Stimulated activated naive CD8-positive, alpha-beta T cell treated with anti-CD3 and anti-CD28 coated beads, Interleukin-15, amount 100 ng/mL, for 72 hours (primary cell): ENCODE data around the gene CRYZL1.

Experiments used
- ATAC-seq: fragments of 150-1000 bp; cut with Tn5 transposase; 2 replicates; pipeline ENCODE4 v1.10.0; 2021; ENCODE audit warnings: mild to moderate bottlenecking, moderate library complexity
- DNase-seq, 2 donors: peaks; one replicate each; pipeline ENCODE4 v3.0.0; 2021 to 2022
- H3K27ac Mint-ChIP-seq, 2 donors: one replicate each; pipeline ENCODE4 v1.8.0; 2022; ENCODE audit warnings: mild to moderate bottlenecking in 2 of 2, mixed read lengths in 2 of 2, moderate library complexity in 2 of 2
- H3K27me3 Mint-ChIP-seq: one replicate; pipeline ENCODE4 v1.8.0; 2022; ENCODE audit warnings: mixed read lengths
- H3K4me1 Mint-ChIP-seq: one replicate; pipeline ENCODE4 v1.8.0; 2022; ENCODE audit warnings: mild to moderate bottlenecking, mixed read lengths
- H3K4me3 Mint-ChIP-seq, 2 donors: one replicate each; pipeline ENCODE4 v1.8.0; 2022; ENCODE audit warnings: mild to moderate bottlenecking in 2 of 2, mixed read lengths in 2 of 2, moderate library complexity in 1 of 2
- H3K9me3 Mint-ChIP-seq, 2 donors: one replicate each; pipeline ENCODE4 v1.8.0; 2022; ENCODE audit warnings: mixed read lengths in 2 of 2

The CRYZL1 gene

DNA sequence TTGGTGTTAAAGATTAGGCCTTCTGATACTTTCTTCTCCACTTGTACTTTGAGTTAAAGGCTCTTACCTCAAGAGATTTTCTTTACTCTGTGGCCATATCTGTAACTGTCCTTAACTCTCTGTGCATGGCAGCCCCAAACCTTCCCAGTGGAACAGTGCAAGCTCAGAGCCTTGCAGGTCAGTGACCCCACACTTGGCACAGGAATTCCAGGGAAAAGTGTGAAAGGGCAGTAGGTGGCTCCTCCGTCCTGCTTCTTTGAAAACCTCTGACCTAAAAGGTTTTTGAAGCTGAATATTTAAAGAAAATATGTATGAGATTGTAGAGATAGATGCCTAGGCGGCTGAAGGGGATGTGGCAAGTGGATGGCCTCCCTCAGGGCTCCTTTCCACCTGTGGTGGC, 27.1 kb upstream of the CRYZL1 start:
- no peaks in the 10 kb centered on the region for H3K4me1 Mint-ChIP-seq
- ATAC-seq (no peak), DNase-seq (no peak)
- H3K9me3 Mint-ChIP-seq: no peaks in the 10 kb centered on the region
- H3K4me3 Mint-ChIP-seq: no peak overlapping the region
- no peaks in the 10 kb centered on the region for H3K27me3 Mint-ChIP-seq
- H3K27ac Mint-ChIP-seq: peak overlapping the region in 1 of 2 donors; percentile 52

DNA sequence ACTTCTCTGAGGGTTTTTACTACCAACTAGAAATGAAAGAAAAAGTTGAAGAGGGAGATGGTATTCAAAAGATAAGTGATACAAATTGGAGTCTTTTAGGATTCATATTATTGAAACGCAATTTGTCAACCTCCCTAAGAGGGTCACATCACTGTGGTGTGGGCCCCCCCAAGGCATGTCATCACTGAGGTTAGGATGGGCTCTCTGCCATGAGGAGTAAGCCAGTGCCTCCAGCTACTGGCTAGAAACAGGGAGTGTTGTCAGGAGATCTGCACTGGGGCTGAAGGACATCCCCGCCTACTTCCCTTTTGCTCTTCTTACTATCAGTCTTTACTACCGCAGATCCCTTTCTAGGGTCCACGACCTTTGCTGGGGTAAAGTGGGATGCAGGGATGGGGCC, 26.6 kb upstream of the CRYZL1 start:
- no peaks in the 10 kb centered on the region for H3K9me3 Mint-ChIP-seq
- ATAC-seq (no peak), DNase-seq (no peak)
- H3K27ac Mint-ChIP-seq: no peak overlapping the region
- H3K27me3 Mint-ChIP-seq: no peaks in the 10 kb centered on the region
- H3K4me1 Mint-ChIP-seq: no peaks in the 10 kb centered on the region
- no peak overlapping the region for H3K4me3 Mint-ChIP-seq

DNA sequence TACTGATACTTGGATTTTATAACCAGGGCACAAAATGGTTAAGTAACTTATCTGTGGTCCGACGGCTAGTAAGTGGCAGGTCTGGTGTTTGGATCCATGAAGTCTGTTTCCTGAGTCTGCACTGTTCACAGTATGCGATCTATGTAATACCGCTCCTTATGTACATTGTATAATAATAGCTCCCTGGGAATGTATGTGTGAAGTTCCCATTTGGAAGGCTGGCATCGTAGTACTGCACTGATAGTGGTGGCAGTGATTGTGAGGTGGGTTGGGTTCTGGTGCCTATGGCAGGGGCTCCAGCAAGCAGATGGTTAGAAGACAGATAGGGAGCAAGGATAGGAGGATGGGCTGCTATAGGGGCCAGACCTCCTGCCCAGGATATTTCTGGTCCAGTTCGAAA, 26.1 kb upstream of the CRYZL1 start:
- H3K4me3 Mint-ChIP-seq: no peak overlapping the region
- ATAC-seq (no peak), DNase-seq (no peak)
- H3K4me1 Mint-ChIP-seq: no peaks in the 10 kb centered on the region
- no peaks in the 10 kb centered on the region for H3K27me3 Mint-ChIP-seq
- H3K9me3 Mint-ChIP-seq: no peaks in the 10 kb centered on the region
- H3K27ac Mint-ChIP-seq: no peak overlapping the region

DNA sequence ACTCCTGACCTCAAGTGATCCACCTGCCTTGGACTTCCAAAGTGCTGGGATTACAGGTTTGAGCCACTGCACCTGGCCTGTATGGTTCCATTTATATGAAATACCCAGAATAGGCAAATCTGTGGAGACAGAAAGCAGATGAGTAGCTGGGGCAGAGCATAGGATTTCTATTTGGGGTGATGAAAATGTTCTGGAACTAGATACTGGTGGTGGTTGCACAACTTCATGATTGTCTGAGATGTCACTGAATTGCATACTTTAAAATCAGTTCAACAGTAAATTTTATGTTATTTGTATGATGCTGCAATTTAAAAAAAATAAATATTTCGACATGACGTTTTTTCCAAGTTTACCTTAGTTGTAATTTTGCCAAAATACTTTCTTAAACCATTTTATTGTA, 24.6 kb upstream of the CRYZL1 start:
- Mint-ChIP-seq H3K27ac (no peak overlapping the region), H3K4me3 (no peak overlapping the region), H3K27me3 (no peaks in the 10 kb centered on the region), H3K9me3 (peaks cover 0 to 3% of the 10 kb centered on the region in 2 donors), H3K4me1 (no peaks in the 10 kb centered on the region)
- DNase-seq: no peak
- no peak for ATAC-seq

DNA sequence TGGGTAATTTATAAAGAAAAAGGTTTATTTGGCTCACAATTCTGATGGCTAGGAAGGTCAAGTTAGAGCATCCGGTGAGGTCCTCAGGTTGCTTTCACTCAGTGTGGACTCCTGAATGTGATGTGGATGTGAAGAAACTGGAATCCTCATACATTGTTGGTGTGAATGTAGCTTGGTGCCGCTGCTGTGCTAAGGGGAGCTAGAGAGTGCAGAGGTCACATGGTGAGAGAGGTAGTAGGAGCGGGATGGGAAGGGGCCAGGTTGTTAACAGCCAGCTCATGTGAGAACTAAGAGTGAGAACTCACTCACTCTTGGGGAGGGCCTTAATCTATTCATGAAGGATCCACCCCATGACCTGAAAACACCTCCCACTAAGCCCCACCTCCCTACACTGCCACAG, 22.6 kb upstream of the CRYZL1 start:
- Mint-ChIP-seq H3K4me3 (no peak overlapping the region), H3K4me1 (no peaks in the 10 kb centered on the region), H3K27me3 (no peaks in the 10 kb centered on the region), H3K27ac (no peak overlapping the region), H3K9me3 (peaks cover 0 to 3% of the 10 kb centered on the region in 2 donors)
- ATAC-seq (no peak), DNase-seq (no peak)

DNA sequence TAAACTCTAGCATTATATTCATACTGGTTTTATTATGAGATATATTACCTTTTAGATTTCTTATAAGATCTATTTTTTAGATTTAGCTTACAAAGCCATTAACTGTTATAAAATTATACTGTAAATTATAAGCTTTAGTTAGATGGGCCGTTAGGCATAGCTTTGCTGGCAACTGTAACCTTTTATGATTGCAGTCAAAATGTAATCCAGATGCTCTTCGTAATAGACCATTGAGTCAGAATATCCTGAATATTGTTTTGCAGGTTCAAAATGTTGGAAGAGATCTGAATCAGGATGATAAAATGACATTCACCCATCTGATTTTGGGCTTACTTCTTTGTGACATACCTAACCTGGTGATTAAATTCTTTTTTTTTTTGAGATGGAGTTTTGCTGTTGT, 21.7 kb upstream of the CRYZL1 start:
- H3K4me1 Mint-ChIP-seq: no peaks in the 10 kb centered on the region
- H3K4me3 Mint-ChIP-seq: no peak overlapping the region
- H3K9me3 Mint-ChIP-seq: peaks cover 0 to 3% of the 10 kb centered on the region in 2 donors
- H3K27ac Mint-ChIP-seq: no peak overlapping the region
- H3K27me3 Mint-ChIP-seq: no peaks in the 10 kb centered on the region
- ATAC-seq (no peak), DNase-seq (no peak)

DNA sequence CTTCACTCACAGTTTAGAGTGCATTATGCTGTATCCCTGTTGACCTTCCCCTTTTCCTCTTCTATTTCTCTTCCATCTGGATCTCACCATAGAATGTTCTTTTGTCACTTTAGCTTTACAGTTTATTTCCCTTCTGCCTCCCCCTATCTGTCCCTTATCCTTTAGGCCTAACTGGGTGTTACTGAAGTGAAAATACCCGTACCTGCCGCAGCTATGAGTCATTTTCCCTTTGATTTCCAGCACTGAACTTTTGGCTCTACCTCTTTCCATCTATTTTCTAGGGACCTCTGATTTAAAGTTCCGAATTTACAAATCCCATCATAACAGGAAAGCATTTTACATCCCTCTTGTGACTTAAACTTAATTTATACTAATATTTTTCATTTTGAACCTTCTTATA, 20.5 kb upstream of the CRYZL1 start:
- DNase-seq: no peak
- Mint-ChIP-seq H3K9me3 (peaks cover 0 to 3% of the 10 kb centered on the region in 2 donors), H3K27ac (no peak overlapping the region), H3K27me3 (no peaks in the 10 kb centered on the region), H3K4me3 (no peak overlapping the region), H3K4me1 (no peaks in the 10 kb centered on the region)
- no peak for ATAC-seq

DNA sequence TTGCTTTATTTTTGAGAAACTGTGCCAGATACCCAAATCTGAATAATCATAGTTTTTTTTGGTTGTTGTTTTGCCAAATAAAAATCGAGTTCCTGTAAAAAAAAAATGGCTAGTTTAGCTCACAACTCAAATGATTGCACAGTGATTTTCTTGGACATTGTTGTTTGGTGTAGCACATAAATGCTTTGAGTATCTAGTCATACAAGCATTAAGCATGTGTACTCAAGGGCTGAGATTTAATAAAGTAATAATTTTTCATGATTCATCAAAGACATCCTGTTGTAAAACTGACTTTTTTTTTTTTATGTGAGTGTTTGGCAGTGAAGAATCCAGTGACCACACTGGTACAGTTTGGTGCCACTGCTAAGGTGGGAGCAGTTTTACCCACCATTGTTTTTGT, 19.6 kb upstream of the CRYZL1 start:
- Mint-ChIP-seq H3K4me1 (no peaks in the 10 kb centered on the region), H3K9me3 (peaks cover 0 to 3% of the 10 kb centered on the region in 2 donors), H3K4me3 (no peak overlapping the region), H3K27ac (no peak overlapping the region), H3K27me3 (no peaks in the 10 kb centered on the region)
- DNase-seq (no peak), ATAC-seq (no peak)

DNA sequence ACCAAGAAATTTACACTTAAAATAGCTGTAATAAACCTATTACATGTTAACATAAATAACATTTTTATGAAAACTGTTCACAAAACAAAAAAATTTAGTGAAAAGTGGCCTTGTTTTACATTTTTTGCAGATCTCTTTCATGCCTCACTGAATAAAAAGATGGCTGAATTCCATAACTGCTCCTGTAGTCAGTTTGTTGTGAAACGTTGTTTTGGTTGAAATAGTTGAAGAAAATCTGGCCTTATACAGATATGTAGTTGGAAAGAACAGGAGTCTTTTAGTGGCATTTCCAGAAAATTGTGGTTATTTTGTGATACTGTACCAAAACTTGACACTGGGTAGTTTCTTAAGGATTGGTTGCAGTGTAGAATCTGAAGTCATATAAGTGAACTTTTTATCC, 18.9 kb upstream of the CRYZL1 start:
- no peaks in the 10 kb centered on the region for H3K4me1 Mint-ChIP-seq
- no peak overlapping the region for H3K4me3 Mint-ChIP-seq
- H3K9me3 Mint-ChIP-seq: peaks cover 0 to 3% of the 10 kb centered on the region in 2 donors
- DNase-seq: no peak
- no peak for ATAC-seq
- no peaks in the 10 kb centered on the region for H3K27me3 Mint-ChIP-seq
- no peak overlapping the region for H3K27ac Mint-ChIP-seq

DNA sequence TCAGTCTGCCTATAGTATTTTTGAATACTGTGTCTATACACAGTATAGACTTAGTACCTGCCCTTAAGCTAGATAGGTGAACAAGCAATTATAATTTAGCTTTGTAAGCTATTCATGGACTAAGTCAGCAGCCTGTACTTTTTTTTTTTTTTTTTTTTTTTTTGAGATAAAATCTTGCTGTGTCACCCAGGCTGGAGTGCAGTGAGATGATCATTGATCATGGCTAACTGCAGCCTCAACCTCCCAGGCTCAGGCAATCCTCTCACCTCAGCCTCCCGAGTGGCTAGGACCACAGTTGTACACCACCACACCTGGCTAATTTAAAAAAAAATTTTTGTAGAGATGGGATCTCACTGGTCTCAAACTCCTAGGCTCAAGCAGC, 18.0 kb upstream of the CRYZL1 start:
- H3K4me3 Mint-ChIP-seq: no peak overlapping the region
- ATAC-seq: no peak
- no peak overlapping the region for H3K27ac Mint-ChIP-seq
- DNase-seq: no peak
- H3K4me1 Mint-ChIP-seq: no peaks in the 10 kb centered on the region
- H3K27me3 Mint-ChIP-seq: no peaks in the 10 kb centered on the region
- H3K9me3 Mint-ChIP-seq: peaks cover 0 to 3% of the 10 kb centered on the region in 2 donors

DNA sequence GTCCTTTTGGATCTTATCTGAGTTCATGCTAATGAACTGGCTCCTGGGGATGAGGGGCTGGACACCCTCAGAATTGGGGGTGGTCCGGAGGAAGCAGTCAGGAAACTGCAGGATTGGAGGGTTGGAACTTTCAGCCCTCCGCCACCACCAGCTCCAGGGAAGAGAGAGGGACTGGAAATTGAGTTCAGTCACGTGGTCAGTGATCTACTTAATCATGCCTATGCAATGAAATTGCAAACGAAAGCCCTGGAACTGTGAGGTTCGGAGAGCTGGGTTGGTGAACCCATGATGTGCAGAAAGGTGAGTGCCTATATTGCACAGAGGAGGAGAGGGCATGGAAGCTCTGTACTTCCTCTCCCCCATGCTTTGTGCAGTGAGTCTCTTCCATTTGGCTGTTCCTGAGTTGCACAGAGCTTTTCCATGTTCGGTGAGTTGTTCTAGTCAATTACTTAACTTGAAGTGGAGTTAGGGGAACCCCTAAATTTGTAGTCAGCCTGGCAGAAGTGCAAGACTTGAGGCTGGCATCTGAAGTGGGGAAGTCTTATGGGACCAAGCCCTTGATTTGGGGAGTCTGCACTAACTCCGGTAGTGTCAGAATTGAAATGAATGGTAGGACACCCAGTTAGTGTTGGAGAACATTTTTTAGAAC, 17.5 kb upstream of the CRYZL1 start:
- Mint-ChIP-seq H3K27me3 (no peaks in the 10 kb centered on the region), H3K9me3 (peaks cover 0 to 3% of the 10 kb centered on the region in 2 donors), H3K4me3 (no peak overlapping the region), H3K4me1 (no peaks in the 10 kb centered on the region), H3K27ac (peak overlapping the region in 1 of 2 donors; percentile 21)
- DNase-seq: no peak
- no peak for ATAC-seq

DNA sequence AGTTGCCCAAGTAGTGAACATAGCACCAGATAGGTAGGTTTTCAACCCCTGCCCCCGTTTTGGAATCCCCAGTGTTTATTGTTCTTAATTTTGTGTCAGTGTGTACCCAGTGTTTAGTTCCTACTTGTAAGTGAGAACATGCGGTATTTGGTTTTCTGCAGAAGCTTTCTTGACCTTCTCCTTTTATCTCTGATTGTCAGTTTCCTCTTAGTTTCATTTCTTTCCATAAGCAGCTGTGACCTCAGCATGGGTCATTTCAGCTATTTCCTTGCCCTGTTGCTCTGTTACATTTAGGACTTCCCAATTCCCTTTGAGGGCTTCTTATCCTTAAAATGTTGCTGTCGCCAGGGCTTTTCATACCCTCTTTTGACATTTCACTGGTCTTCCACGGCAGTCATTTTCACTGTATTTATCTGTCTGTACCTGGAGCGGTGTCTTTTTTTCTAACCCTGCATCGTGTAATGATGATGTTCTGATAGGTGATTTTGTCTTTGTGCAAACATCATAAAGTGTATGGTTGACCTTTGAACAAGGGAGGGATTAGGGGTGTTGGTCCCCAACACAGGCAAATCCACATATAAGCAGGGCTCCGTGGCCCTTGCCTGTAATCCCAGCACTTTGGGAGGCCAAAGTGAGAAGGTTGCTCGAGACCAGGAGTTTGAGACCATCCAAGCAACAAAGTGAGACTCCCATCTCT, 15.7 kb upstream of the CRYZL1 start:
- Mint-ChIP-seq H3K27me3 (no peaks in the 10 kb centered on the region), H3K27ac (no peak overlapping the region), H3K4me3 (no peak overlapping the region), H3K9me3 (peaks cover 0 to 3% of the 10 kb centered on the region in 2 donors), H3K4me1 (no peaks in the 10 kb centered on the region)
- no peak for DNase-seq
- ATAC-seq: no peak

DNA sequence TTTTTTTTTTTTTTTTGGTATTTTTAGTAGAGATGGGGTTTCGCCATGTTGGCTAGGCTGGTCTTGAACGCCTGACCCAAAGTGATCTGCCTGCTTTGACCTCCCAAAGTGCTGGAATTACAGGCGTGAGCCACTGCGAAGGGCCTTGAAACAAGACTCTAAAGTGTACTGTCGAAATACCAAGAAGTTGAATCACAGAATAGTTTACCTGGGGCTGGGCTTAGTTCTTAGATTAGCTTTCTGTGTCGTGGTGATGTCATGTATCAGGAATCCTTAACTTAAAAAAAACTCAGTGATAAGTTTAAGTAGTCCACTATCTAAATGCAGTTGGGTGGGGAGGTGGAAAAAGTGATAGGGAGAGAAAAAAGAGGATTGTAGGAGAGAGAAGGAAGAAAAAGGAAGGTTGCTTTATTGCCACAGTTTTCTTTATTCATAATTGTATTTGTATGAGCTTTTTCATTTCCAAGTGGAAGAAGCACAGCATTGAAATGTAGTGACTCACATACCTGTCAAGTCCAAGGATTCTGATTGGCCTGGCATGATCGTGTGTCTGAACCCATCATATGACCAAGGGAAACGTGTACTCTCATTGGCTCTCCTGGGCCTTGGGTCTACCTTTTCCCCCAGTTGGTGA, 14.2 kb upstream of the CRYZL1 start:
- no peaks in the 10 kb centered on the region for H3K4me1 Mint-ChIP-seq
- H3K9me3 Mint-ChIP-seq: no peaks in the 10 kb centered on the region
- H3K27me3 Mint-ChIP-seq: no peaks in the 10 kb centered on the region
- ATAC-seq (no peak), DNase-seq (no peak)
- no peak overlapping the region for H3K4me3 Mint-ChIP-seq
- H3K27ac Mint-ChIP-seq: no peak overlapping the region

DNA sequence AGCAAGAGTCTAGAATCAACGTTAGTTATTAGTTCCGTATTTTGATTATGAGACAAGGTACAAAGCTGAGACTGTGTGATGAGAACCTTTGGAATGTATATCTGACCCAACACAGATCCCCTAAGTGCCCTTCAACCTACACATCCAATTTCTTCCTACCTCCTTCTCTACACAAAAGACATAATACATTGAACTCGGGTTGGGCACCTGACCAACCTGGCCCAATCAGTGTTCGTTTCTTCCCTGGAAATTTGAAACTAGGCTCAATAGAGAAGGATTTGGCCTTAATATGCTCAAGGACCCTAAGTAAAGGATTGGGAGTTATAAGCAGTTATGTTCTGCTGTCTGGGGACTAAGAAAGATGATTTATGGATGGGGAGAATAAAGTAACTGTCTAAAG, 12.9 kb upstream of the CRYZL1 start:
- Mint-ChIP-seq H3K9me3 (no peaks in the 10 kb centered on the region), H3K27ac (no peak overlapping the region), H3K4me3 (no peak overlapping the region), H3K4me1 (no peaks in the 10 kb centered on the region), H3K27me3 (no peaks in the 10 kb centered on the region)
- DNase-seq (no peak), ATAC-seq (no peak)

DNA sequence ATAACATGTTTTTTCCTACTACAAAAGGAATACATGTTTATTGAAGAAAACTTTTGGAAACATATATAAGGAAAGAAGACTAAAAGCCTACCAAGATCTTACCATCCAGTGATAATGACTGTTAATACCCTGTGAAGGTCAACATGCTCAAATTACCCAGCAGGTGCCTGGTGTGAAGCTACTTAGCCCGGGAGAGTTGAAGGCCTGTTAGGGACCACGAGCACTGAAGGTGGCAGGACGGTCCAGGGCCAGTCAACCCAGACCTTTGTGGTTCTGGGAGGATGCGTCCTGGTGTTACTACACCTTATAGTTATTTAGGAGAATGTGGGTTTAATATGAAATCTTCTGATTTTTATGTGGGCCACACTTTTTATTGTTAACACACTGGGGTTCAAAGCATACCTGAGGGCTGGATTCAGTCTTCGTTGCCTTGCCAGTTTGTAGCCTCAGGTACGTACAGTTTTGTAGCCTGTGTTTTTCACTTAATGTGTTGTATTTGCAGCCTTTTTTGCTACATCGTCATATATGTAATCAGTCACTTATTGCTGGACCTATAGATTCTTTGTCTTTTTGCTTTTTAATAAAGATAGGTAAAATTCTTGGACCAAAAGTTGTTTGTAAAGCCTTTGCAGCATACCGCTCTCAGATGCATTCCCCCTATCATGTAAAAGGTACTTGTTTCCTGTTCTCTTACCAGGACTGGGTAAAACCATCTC, 10.6 kb upstream of the CRYZL1 start:
- ATAC-seq (no peak), DNase-seq (no peak)
- Mint-ChIP-seq H3K4me3 (no peak overlapping the region), H3K4me1 (no peaks in the 10 kb centered on the region), H3K9me3 (no peaks in the 10 kb centered on the region), H3K27ac (no peak overlapping the region), H3K27me3 (no peaks in the 10 kb centered on the region)

DNA sequence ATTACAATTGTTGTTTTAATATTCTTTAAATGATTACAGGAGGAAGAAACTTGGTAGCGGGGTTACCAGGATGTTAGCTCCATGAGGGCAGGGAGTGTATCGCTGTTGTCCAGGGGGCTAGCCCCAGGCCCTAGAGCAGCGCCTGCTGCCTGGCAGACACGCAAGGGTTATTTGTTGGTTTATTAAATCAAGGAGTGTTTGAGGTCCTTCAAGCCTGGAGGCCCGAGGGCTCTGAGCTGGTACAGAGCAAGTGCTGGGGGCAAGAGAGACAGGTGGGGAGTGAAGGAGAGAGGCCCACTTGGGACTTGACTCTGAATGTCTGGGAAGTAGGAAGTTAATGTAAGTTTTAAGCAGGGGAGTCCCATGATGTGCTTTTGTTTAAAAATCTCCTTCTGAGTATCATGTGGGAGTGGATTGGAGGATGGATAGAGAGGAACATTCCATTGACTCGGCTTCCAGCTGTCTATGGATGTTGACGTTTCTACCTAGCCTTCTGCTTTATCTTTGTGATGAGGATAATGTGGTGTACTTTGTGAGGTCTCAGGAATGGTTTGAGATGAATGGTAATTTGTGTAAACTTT, 9.5 kb upstream of the CRYZL1 start:
- Mint-ChIP-seq H3K27ac (peak overlapping the region in 1 of 2 donors; percentile 9), H3K4me3 (no peak overlapping the region), H3K9me3 (no peaks in the 10 kb centered on the region), H3K27me3 (no peaks in the 10 kb centered on the region), H3K4me1 (no peaks in the 10 kb centered on the region)
- DNase-seq (no peak), ATAC-seq (no peak)
